Loucy (cell line): Measurements from ENCODE around the gene CNRIP1.

Experiments used
- H2AFZ ChIP-seq: fragments of 200-600 bp; sonication (generic); 2 replicates; pipeline ENCODE4 v1.6.0; 2016; ENCODE audit warnings: antibody characterized with exemption, mild to moderate bottlenecking, low read length, moderate library complexity
- H3F3A ChIP-seq: fragments of 200-600 bp; 2 replicates; pipeline ENCODE4 v1.6.0; 2016; ENCODE audit warnings: antibody characterized with exemption, low read depth, mild to moderate bottlenecking
- H3K27me3 ChIP-seq: fragments of 200-600 bp; sonication (generic); 2 replicates; pipeline ENCODE4 v1.6.1; 2014; ENCODE audit warnings: low read length, mild to moderate bottlenecking; ENCODE audit not compliant: insufficient read depth, poor library complexity, severe bottlenecking
- H3K36me3 ChIP-seq: fragments of 200-600 bp; sonication (generic); 2 replicates; pipeline ENCODE4 v1.6.1; 2016; ENCODE audit warnings: low read length; ENCODE audit not compliant: insufficient read depth
- H3K4me1 ChIP-seq: fragments of 200-600 bp; sonication (generic); 2 replicates; pipeline ENCODE4 v1.5.1; 2014; ENCODE audit warnings: low read length, mild to moderate bottlenecking; ENCODE audit not compliant: insufficient read depth, poor library complexity, severe bottlenecking
- H3K4me2 ChIP-seq: fragments of 200-600 bp; sonication (generic); 2 replicates; pipeline ENCODE4 v1.6.0; 2014; ENCODE audit warnings: antibody characterized with exemption, low read length, low read depth, mild to moderate bottlenecking; ENCODE audit not compliant: poor library complexity, severe bottlenecking
- H3K4me3 ChIP-seq: fragments of 200-600 bp; sonication (generic); 2 replicates; pipeline ENCODE4 v1.5.1; 2014; ENCODE audit warnings: low read length, mild to moderate bottlenecking, mixed read lengths; ENCODE audit not compliant: poor library complexity, severe bottlenecking
- H3K79me2 ChIP-seq: fragments of 200-600 bp; sonication (generic); 2 replicates; pipeline ENCODE4 v1.6.1; 2014; ENCODE audit warnings: low read length; ENCODE audit not compliant: insufficient read depth
- H3K9ac ChIP-seq: fragments of 200-600 bp; sonication (generic); 2 replicates; pipeline ENCODE4 v1.6.0; 2014; ENCODE audit warnings: mild to moderate bottlenecking, low read depth, low read length, moderate library complexity; ENCODE audit not compliant: poor library complexity, severe bottlenecking
- H3K9me2 ChIP-seq: fragments of 200-600 bp; sonication (generic); replicated peaks from 2 replicates; pipeline ENCODE4 v1.6.1; 2016; ENCODE audit warnings: low read depth, low read length, mixed read lengths
- H3K9me3 ChIP-seq: fragments of 200-600 bp; sonication (generic); 2 replicates; pipeline ENCODE4 v1.6.1; 2014; ENCODE audit warnings: mild to moderate bottlenecking, antibody characterized with exemption, low read length, low read depth; ENCODE audit not compliant: insufficient read depth
- H4K20me1 ChIP-seq: fragments of 200-600 bp; sonication (generic); 2 replicates; pipeline ENCODE4 v1.6.0; 2014; ENCODE audit warnings: antibody characterized with exemption, low read length, mild to moderate bottlenecking; ENCODE audit not compliant: insufficient read depth, poor library complexity, severe bottlenecking
- EZH2phosphoT487 ChIP-seq: fragments of 200-600 bp; IDR thresholded peaks from 2 replicates; pipeline ENCODE4 v1.6.1; 2018; ENCODE audit warnings: antibody characterized with exemption, mild to moderate bottlenecking, moderate library complexity, borderline replicate concordance
- TF ChIP-seq, protein P1 (sequence below): fragments of 200-600 bp; sonication (generic); conservative IDR thresholded peaks from 2 replicates; pipeline ENCODE4 v1.5.1; 2014; ENCODE audit warnings: mild to moderate bottlenecking, antibody characterized with exemption, low read length

Gene CNRIP1

DNA sequence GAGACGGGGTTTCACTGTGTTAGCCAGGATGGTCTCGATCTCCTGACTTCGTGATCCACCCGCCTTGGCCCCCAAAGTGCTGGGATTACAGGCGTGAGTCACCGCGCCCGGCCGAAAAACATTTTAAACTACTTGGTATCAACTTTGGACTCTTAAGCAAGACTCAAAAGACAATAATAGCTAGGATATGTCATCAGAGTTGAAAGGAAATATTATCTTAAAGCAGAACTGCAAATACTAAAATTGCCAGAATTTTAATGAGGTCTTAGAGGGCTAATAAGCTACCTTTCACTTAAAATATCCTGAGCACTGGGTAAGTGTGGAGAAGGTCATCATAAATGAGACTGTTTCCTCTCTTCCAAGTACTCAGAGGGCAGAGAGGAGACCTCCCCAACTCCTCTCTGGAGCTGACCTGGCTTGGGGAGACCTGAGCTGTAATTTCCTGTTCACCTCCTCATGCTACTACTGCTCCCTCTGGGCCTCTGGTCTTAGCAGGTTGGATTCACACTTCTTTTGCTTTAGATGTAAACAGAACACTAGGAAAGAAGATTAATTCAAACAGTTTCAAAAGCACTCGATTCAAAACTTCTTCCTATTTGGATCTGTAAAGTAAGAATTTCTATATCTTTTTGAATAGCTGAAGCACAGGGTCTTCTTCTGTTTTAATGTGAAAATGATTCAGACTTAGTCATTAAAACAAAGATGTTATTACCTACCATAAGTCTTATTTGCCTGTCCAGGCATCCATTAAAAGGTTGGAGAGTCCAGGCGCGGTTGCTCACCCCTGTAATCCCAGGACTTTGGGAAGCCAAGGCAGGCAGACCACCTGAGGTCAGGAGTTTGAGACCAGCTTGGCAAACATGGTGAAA is 16.5 kb downstream of the CNRIP1 start:
- no peak overlapping the region for H3K4me3 ChIP-seq
- H2AFZ ChIP-seq = peak overlapping the region; percentile 37; the same call in 1 of the 2 replicates
- H4K20me1 ChIP-seq = no peaks in the 10 kb centered on the region
- no peak overlapping the region for H3K4me2 ChIP-seq
- H3K9ac ChIP-seq = no peak overlapping the region
- no peaks in the 10 kb centered on the region for H3K9me2 ChIP-seq
- TF ChIP-seq EZH2phosphoT487 = no peak
- TF ChIP-seq, protein P1, sequence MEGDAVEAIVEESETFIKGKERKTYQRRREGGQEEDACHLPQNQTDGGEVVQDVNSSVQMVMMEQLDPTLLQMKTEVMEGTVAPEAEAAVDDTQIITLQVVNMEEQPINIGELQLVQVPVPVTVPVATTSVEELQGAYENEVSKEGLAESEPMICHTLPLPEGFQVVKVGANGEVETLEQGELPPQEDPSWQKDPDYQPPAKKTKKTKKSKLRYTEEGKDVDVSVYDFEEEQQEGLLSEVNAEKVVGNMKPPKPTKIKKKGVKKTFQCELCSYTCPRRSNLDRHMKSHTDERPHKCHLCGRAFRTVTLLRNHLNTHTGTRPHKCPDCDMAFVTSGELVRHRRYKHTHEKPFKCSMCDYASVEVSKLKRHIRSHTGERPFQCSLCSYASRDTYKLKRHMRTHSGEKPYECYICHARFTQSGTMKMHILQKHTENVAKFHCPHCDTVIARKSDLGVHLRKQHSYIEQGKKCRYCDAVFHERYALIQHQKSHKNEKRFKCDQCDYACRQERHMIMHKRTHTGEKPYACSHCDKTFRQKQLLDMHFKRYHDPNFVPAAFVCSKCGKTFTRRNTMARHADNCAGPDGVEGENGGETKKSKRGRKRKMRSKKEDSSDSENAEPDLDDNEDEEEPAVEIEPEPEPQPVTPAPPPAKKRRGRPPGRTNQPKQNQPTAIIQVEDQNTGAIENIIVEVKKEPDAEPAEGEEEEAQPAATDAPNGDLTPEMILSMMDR = no peak
- no peaks in the 10 kb centered on the region for H3K9me3 ChIP-seq
- no peaks in the 10 kb centered on the region for H3K79me2 ChIP-seq
- peaks cover 3% of the 10 kb centered on the region for H3K4me1 ChIP-seq
- H3K36me3 ChIP-seq = no peaks in the 10 kb centered on the region
- H3F3A ChIP-seq = no peaks in the 10 kb centered on the region
- no peaks in the 10 kb centered on the region for H3K27me3 ChIP-seq

DNA sequence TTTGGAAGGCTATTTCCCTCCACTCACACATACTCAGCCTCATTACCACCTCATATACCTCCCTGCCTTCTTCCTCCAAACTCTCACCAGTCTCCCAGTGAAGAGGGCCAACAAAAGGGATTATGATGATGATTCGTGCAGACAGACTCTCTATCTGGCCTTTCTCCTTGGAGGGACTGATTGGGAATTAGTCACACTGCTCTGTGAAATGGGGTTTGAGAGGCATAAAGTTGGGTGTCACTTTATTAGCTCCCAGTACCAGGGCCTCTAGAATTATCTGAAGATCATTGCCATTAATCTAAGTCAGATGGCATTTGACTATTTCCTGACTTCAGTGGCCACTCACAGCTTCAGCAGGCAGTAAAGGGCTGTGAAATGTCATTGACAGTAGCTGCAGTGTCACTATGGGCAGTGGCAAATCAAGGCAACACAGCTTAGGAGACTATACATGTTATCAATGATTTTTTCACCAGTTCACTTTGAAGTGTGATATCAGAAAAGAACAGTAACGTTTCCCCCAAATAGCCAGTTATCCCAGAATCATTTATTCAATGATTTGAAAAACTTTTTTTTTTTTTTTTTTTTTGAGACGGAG is 17.4 kb downstream of the CNRIP1 start:
- no peaks in the 10 kb centered on the region for H3K9me3 ChIP-seq
- H2AFZ ChIP-seq = no peak overlapping the region
- no peaks in the 10 kb centered on the region for H3K36me3 ChIP-seq
- TF ChIP-seq, protein P1 = no peak
- no peak for TF ChIP-seq EZH2phosphoT487
- peaks cover 3% of the 10 kb centered on the region for H3K4me1 ChIP-seq
- no peak overlapping the region for H3K4me3 ChIP-seq
- H3K79me2 ChIP-seq = no peaks in the 10 kb centered on the region
- no peaks in the 10 kb centered on the region for H3K9me2 ChIP-seq
- no peak overlapping the region for H3K4me2 ChIP-seq
- no peaks in the 10 kb centered on the region for H3F3A ChIP-seq
- no peak overlapping the region for H3K9ac ChIP-seq
- H3K27me3 ChIP-seq = no peaks in the 10 kb centered on the region
- H4K20me1 ChIP-seq = no peaks in the 10 kb centered on the region

DNA sequence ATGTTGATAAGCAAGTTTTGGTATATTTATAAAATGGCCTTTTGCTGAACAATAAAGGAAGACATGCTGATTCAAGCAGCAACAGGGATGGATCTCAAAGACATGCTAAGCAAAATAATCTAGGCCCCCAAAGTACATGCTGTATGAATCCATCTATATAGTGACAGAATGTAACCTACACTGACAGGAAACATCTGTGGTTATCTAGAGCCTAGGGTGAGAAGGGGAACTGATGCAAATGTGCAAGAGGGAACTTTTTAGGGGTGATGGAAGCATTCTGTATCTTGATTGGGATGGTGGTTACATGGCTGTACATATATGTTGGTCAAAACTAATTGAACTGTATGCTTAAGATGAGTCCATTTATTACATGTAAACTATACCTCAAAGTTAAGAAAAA is 24.2 kb downstream of the CNRIP1 start:
- H3K36me3 ChIP-seq = no peaks in the 10 kb centered on the region
- no peaks in the 10 kb centered on the region for H3K27me3 ChIP-seq
- no peak overlapping the region for H3K4me3 ChIP-seq
- H3K4me1 ChIP-seq = peaks cover 9% of the 10 kb centered on the region
- no peak overlapping the region for H2AFZ ChIP-seq
- no peaks in the 10 kb centered on the region for H3K9me2 ChIP-seq
- no peaks in the 10 kb centered on the region for H3F3A ChIP-seq
- no peak overlapping the region for H3K9ac ChIP-seq
- no peaks in the 10 kb centered on the region for H3K79me2 ChIP-seq
- H3K9me3 ChIP-seq = no peaks in the 10 kb centered on the region
- no peak overlapping the region for H3K4me2 ChIP-seq
- H4K20me1 ChIP-seq = no peaks in the 10 kb centered on the region
- no peak for TF ChIP-seq EZH2phosphoT487
- TF ChIP-seq, protein P1 = no peak
